Breast epithelium (tissue), 4 donors: Measurements from ENCODE around the gene ESRRA. TPM values are rescaled to one million over a fixed set of nuclear protein-coding genes. Genes with fewer than 3 reads are reported as not detected.
A peak's percentile ranks its signal among the peaks of the same experiment; 100 is the strongest.

Source experiments
- DNase-seq, 2 donors: peaks; one replicate each; pipeline ENCODE4 v3.0.0-alpha.2; 2019; ENCODE audit warnings: low spot score in 2 of 2
- H3K27ac ChIP-seq, 2 donors: fragments of 200-600 bp; sonication (generic) in 1 of 2; one replicate each; pipeline ENCODE4 v1.5.1; 2016 to 2019; ENCODE audit warnings: mild to moderate bottlenecking in 1 of 2
- H3K27me3 ChIP-seq, 2 donors: fragments of 200-600 bp; sonication (generic) in 1 of 2; one replicate each; pipeline versions ENCODE4 v1.5.1 to v1.6.0; 2017 to 2019; ENCODE audit warnings: control low read depth in 1 of 2, mild to moderate bottlenecking in 1 of 2
- H3K36me3 ChIP-seq: fragments of 200-600 bp; one replicate; pipeline ENCODE4 v1.5.1; 2019
- H3K4me1 ChIP-seq, 2 donors: fragments of 200-600 bp; sonication (generic); one replicate each; pipeline ENCODE4 v1.5.1; 2016 to 2019; ENCODE audit warnings: control low read depth in 1 of 2
- H3K4me3 ChIP-seq, 3 donors: fragments of 200-600 bp; sonication (generic); 1 replicate in 2 of 3; 2 replicates in 1 of 3; pipeline ENCODE4 v1.5.1; 2016 to 2019; ENCODE audit warnings: mild to moderate bottlenecking in 3 of 3, moderate library complexity in 2 of 3
- H3K9me3 ChIP-seq, 2 donors: fragments of 200-600 bp; sonication (generic) in 1 of 2; one replicate each; pipeline ENCODE4 v1.5.1; 2016 to 2019; ENCODE audit warnings: control low read depth in 1 of 2
- POLR2A ChIP-seq: fragments of 450-650 bp; IDR thresholded peaks from one replicate; pipeline ENCODE4 v1.6.1; 2016; ENCODE audit warnings: antibody characterized with exemption, mild to moderate bottlenecking, moderate library complexity
- POLR2AphosphoS5 ChIP-seq, 3 donors: sonication (generic); formaldehyde crosslinking; IDR thresholded peaks; one replicate each; pipeline ENCODE4 v1.6.1; 2017; ENCODE audit warnings: antibody characterized with exemption in 3 of 3
- intact Hi-C: fragments of 100-400 bp; cut with DNase I; formaldehyde crosslinking; loops from one replicate; pipeline ENCODE4 v1.15.1; 2023; ENCODE audit warnings: low total_unique reads
- total RNA-seq, 3 donors: library from RNA; depleted of rRNA; stranded (reverse); fragments of >200 nt; gene quantifications; one replicate each; pipeline ENCODE4 v1.1.0, GENCODE V29; 2016
- TF ChIP-seq, protein P1 (sequence below), 3 donors: fragments of 450-650 bp; IDR thresholded peaks; one replicate each; pipeline ENCODE4 v1.5.1; 2016 to 2017; ENCODE audit warnings: antibody characterized with exemption in 3 of 3, mild to moderate bottlenecking in 3 of 3, moderate library complexity in 3 of 3

The ESRRA gene
- total RNA-seq, 3 donors from 2014 or later = 38.2 to 43.9 (median 39.5) TPM

DNA sequence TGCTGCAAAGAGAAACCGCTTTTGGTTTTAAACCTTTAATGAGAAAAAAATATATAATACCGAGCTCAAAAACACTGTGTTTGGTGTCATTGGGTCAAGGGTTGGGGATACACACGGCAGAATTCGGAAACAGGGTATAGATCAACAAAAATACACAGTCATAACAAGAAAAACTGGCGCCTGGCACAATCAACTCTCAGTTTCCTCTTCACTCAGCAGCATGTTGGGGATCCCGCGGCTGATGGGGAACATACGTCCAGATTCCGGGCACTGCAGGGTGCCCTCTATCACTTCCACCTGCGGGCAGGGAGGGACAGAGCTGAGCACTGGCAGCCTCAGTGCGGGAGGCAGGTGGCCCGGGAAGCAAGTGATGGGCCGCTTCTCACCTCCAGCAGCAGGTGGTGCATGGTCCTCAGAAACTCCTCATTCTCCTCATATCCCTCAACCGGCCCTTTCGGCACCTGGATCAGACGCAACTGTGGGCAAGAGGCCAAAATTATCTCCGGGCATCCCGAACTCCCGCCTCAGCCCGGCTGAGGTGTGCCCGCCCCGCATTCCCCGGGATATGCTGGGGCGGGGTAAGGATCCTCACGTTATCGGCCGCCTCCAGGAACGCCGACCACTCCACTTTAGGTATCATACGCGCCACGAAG, 11.5 kb downstream of the ESRRA start:
- H3K4me1 ChIP-seq = peaks cover 0 to 14% of the 10 kb centered on the region in 2 donors
- peak overlapping the region; percentile 78 to 97 (median 95) for H3K4me3 ChIP-seq
- no peak for TF ChIP-seq POLR2A
- no peak for TF ChIP-seq POLR2AphosphoS5 (IDR thresholded peaks at IDR 0.05)
- TF ChIP-seq, protein P1, sequence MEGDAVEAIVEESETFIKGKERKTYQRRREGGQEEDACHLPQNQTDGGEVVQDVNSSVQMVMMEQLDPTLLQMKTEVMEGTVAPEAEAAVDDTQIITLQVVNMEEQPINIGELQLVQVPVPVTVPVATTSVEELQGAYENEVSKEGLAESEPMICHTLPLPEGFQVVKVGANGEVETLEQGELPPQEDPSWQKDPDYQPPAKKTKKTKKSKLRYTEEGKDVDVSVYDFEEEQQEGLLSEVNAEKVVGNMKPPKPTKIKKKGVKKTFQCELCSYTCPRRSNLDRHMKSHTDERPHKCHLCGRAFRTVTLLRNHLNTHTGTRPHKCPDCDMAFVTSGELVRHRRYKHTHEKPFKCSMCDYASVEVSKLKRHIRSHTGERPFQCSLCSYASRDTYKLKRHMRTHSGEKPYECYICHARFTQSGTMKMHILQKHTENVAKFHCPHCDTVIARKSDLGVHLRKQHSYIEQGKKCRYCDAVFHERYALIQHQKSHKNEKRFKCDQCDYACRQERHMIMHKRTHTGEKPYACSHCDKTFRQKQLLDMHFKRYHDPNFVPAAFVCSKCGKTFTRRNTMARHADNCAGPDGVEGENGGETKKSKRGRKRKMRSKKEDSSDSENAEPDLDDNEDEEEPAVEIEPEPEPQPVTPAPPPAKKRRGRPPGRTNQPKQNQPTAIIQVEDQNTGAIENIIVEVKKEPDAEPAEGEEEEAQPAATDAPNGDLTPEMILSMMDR (IDR thresholded peaks at IDR 0.05) = peak in 1 of 3 donors; percentile 29
- H3K9me3 ChIP-seq = no peaks in the 10 kb centered on the region
- H3K36me3 ChIP-seq = no peaks in the 10 kb centered on the region
- peak overlapping the region; percentile 98 to 99 for H3K27ac ChIP-seq
- intact Hi-C loops = no loop called here
- DNase-seq = no peak
- H3K27me3 ChIP-seq = no peaks in the 10 kb centered on the region

DNA sequence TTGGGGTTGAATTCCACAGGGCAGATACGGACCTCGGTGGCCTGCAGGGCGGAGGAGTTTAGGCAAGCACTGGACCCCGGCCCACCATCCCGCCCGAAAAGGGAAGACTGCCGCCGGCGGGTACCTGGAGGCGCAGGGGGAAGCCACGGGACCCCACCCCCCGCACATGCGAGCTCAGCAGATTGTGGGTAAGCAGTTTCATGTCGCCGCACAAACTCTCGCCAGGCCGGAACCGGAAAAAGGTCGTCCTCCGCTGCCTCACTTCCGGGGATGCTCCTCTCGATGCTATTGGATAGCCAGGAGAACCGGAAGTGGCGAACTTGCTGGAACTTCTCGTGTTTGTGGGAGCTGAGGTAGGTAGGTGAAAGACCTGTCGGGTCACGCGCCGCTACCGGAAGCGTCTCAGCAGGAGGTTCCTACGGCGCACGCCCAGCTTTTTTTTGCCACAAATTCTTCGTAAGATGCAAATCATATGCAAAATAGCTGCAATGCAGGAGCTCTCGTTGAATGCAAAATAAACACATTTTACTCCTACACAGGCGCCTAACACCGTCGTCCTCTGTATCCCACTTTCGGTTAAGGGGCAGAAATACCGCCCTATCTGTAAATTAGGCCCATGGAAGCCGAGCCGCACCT, 12.1 kb downstream of the ESRRA start, which contains the start of gene TRMT112:
TSS of gene TRMT112 (minus strand) at position 235 of the 636 bp plus-strand sequence. CDS start at position 202, 33 bp downstream.
- H3K9me3 ChIP-seq = no peaks in the 10 kb centered on the region
- DNase-seq = peak; percentile 97 to 99
- peak within 1 kb of the TSS; percentile 98 to 99 for H3K27ac ChIP-seq
- peak; percentile 91 to 98 (median 92) for TF ChIP-seq POLR2AphosphoS5 (IDR thresholded peaks at IDR 0.05)
- TF ChIP-seq POLR2A = peak; percentile 81
- TF ChIP-seq, protein P1 (IDR thresholded peaks at IDR 0.05) = peak in 1 of 3 donors; percentile 6
- H3K4me3 ChIP-seq = peak within 1 kb of the TSS; percentile 78 to 97 (median 95)
- peaks cover 0 to 14% of the 10 kb centered on the region in 2 donors for H3K4me1 ChIP-seq
- H3K36me3 ChIP-seq = no peaks in the 10 kb centered on the region
- no peaks in the 10 kb centered on the region for H3K27me3 ChIP-seq
- intact Hi-C loops = no loop called here

DNA sequence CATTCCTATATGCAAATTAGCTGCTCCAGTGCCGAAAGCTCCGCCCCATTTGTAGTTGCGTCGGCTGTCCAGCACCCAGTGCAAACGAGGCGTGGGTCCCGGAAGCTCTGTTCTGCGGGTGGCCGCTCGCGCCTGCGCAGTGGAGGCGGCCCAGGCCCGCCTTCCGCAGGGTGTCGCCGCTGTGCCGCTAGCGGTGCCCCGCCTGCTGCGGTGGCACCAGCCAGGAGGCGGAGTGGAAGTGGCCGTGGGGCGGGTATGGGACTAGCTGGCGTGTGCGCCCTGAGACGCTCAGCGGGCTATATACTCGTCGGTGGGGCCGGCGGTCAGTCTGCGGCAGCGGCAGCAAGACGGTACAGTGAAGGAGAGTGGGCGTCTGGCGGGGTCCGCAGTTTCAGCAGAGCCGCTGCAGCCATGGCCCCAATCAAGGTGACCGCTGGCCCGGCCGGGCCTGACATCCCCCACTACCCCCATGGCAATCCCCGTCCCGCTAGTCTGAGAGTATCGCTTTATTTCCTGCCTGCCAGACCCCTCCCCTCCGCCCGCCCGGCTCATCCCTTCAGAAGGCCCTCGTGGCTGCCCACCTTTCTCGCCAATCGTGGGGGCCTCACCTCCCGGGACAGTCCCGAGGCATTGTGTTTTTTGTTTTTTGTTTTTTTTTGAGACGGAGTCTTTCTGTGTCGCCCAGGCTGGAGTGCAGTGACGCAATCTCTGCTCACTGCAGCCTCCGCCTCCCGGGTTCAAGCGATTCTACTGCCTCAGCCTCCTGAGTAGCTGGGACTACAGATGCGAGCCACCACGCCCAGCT, 12.8 kb downstream of the ESRRA start, which contains the start of gene PRDX5:
TSS of gene PRDX5 (plus strand) at position 161 of the 805 bp plus-strand sequence. CDS start at position 256, 95 bp downstream.
- intact Hi-C loops = no loop called here
- DNase-seq = peak; percentile 94 to 96
- H3K4me1 ChIP-seq = peaks cover 0 to 14% of the 10 kb centered on the region in 2 donors

DNA sequence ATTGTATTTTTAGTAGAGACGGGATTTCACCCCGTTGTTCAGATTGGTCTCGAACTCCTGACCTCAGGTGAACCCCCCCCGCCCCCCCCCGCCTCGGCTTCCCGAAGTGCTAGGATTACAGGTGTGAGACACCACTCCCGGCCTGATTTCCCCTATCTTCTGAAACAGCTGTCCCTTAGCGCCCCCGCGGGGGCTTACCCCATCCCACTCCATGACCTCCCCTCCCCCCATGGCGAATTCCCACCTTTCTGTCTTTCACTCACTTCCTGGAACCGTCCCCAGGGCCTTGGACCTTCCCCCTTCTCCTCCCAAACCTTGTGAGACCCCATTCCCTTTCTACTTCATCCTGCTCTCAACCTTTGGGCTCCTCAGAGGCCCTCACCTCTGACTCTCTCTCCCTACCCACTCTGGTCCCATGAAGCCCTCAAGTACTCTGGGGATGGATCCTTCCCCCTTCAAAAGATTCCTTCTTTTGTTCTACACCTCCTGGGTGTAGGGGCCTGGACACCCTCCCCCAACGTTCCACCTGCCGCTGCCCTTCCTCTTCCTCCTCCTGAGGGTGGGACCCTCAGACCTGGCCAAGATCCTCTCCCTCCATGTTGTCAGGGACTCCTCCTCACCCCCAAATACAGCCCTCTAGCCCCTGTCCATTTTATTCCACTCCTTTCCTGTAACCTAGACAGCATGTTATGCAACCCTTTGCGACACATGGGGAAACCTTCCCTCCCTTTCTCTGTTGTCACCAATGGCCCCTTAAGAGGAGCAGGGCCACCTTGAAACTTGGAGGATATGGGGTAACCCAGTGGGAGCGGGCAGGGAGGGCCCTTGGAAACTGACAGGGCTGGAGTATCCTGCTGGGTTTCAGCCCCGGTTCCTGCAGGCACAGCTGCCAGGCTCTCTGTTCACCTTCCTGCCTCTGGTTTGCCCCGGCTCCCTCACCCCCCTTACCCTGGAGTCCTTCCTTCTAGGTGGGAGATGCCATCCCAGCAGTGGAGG, 13.7 kb downstream of the ESRRA start:
- Histone ChIP-seq H3K27me3 (no peaks in the 10 kb centered on the region), H3K4me1 (peaks cover 0 to 14% of the 10 kb centered on the region in 2 donors), H3K9me3 (no peaks in the 10 kb centered on the region), H3K4me3 (peak overlapping the region; percentile 78 to 97 (median 95)), H3K27ac (peak overlapping the region; percentile 98 to 99), H3K36me3 (no peaks in the 10 kb centered on the region)
- DNase-seq = no peak
- TF ChIP-seq, protein P1 (IDR thresholded peaks at IDR 0.05) = no peak
- TF ChIP-seq POLR2AphosphoS5 (IDR thresholded peaks at IDR 0.05) (no peak), POLR2A (no peak)
- intact Hi-C loops = no loop called here

More for the DNA sequence above, 12.8 kb downstream of the ESRRA start, which contains the start of gene PRDX5:
- Histone ChIP-seq H3K27me3 (no peaks in the 10 kb centered on the region), H3K27ac (peak within 1 kb of the TSS; percentile 98 to 99), H3K4me3 (peak within 1 kb of the TSS; percentile 78 to 97 (median 95)), H3K36me3 (no peaks in the 10 kb centered on the region), H3K9me3 (no peaks in the 10 kb centered on the region)
- TF ChIP-seq, protein P1 (IDR thresholded peaks at IDR 0.05) = peak; percentile 2 to 32 (median 21)
- TF ChIP-seq POLR2A = peak; percentile 93
- TF ChIP-seq POLR2AphosphoS5 (IDR thresholded peaks at IDR 0.05) = peak in 2 of 3 donors; percentile 60 to 85
